H9 (cell line): ENCODE measurements around the gene NRXN2. TPM values are rescaled to one million over a fixed set of nuclear protein-coding genes. Genes with fewer than 3 reads are reported as not detected.

Experiments
- DNase-seq: peaks from one replicate; pipeline ENCODE4 v3.0.0-alpha.2; 2017
- H2AFZ ChIP-seq: one replicate; pipeline ENCODE4 v1.6.1; 2013; ENCODE audit warnings: mild to moderate bottlenecking, low read length, control low read depth, moderate library complexity
- H2AK5ac ChIP-seq: 2 replicates; pipeline ENCODE4 v1.6.1; 2013; ENCODE audit warnings: low read length, control low read depth, mixed read lengths; ENCODE audit not compliant: insufficient read length
- H2BK120ac ChIP-seq: one replicate; pipeline ENCODE4 v1.6.1; 2013; ENCODE audit warnings: low read depth, mild to moderate bottlenecking, low read length, control low read depth, inconsistent platforms; ENCODE audit not compliant: poor library complexity, severe bottlenecking
- H2BK12ac ChIP-seq: 2 replicates; pipeline ENCODE4 v1.6.1; 2013; ENCODE audit warnings: low read length, control low read depth, mixed read lengths, low read depth; ENCODE audit not compliant: insufficient read length
- H2BK15ac ChIP-seq: 2 replicates; pipeline ENCODE4 v1.6.1; 2013; ENCODE audit warnings: low read depth, low read length, control low read depth
- H2BK20ac ChIP-seq: one replicate; pipeline ENCODE4 v1.6.1; 2013; ENCODE audit warnings: low read depth, mild to moderate bottlenecking, low read length, control low read depth, inconsistent platforms; ENCODE audit not compliant: poor library complexity, severe bottlenecking
- H2BK5ac ChIP-seq: 2 replicates; pipeline ENCODE4 v1.6.1; 2013; ENCODE audit warnings: low read length, control low read depth, mixed read lengths; ENCODE audit not compliant: insufficient read length
- H3K14ac ChIP-seq: 2 replicates; pipeline ENCODE4 v1.6.1; 2013; ENCODE audit warnings: low read length, control low read depth; ENCODE audit not compliant: insufficient read depth
- H3K18ac ChIP-seq: 2 replicates; pipeline ENCODE4 v1.6.1; 2013; ENCODE audit warnings: low read depth, mild to moderate bottlenecking, mixed read lengths, low read length, control low read depth; ENCODE audit not compliant: insufficient read length
- H3K23ac ChIP-seq: 2 replicates; pipeline ENCODE4 v1.6.1; 2013; ENCODE audit warnings: low read length, control low read depth, mixed read lengths, low read depth; ENCODE audit not compliant: insufficient read length
- H3K23me2 ChIP-seq: 2 replicates; pipeline ENCODE4 v1.6.1; 2013; ENCODE audit warnings: low read depth, mild to moderate bottlenecking, mixed read lengths, low read length, control low read depth; ENCODE audit not compliant: insufficient read length, poor library complexity, severe bottlenecking
- H3K27ac ChIP-seq: 2 replicates; pipeline ENCODE4 v1.5.1; 2013; ENCODE audit warnings: low read length, control low read depth, mixed read lengths, low read depth; ENCODE audit not compliant: insufficient read length
- H3K27me3 ChIP-seq: 2 replicates; pipeline ENCODE4 v1.6.1; 2013; ENCODE audit warnings: low read length, control low read depth, inconsistent platforms; ENCODE audit not compliant: insufficient read depth
- H3K4ac ChIP-seq: 2 replicates; pipeline ENCODE4 v1.6.1; 2013; ENCODE audit warnings: low read depth, mild to moderate bottlenecking, control low read depth, inconsistent platforms, low read length, moderate library complexity
- H3K4me1 ChIP-seq: 2 replicates; pipeline ENCODE4 v1.6.1; 2013; ENCODE audit warnings: low read length, control low read depth, inconsistent platforms; ENCODE audit not compliant: insufficient read depth
- H3K4me2 ChIP-seq: 2 replicates; pipeline ENCODE4 v1.6.1; 2013; ENCODE audit warnings: low read length, control low read depth, mixed read lengths; ENCODE audit not compliant: insufficient read length, insufficient read depth
- H3K56ac ChIP-seq: 2 replicates; pipeline ENCODE4 v1.6.1; 2013; ENCODE audit warnings: low read depth, mild to moderate bottlenecking, mixed read lengths, low read length, control low read depth; ENCODE audit not compliant: insufficient read length
- H3K79me1 ChIP-seq: 2 replicates; pipeline ENCODE4 v1.6.1; 2013; ENCODE audit warnings: low read depth, mild to moderate bottlenecking, moderate library complexity, low read length, control low read depth, inconsistent platforms; ENCODE audit not compliant: insufficient read depth, poor library complexity, severe bottlenecking
- H3K79me2 ChIP-seq: 2 replicates; pipeline ENCODE4 v1.6.1; 2013; ENCODE audit warnings: low read length, control low read depth, inconsistent platforms; ENCODE audit not compliant: insufficient read depth
- H3K9ac ChIP-seq: 2 replicates; pipeline ENCODE4 v1.6.1; 2013; ENCODE audit warnings: low read length, control low read depth, mixed read lengths; ENCODE audit not compliant: insufficient read length; ENCODE audit errors: extremely low read depth
- H3K9me3 ChIP-seq: one replicate; pipeline ENCODE4 v1.6.1; 2013; ENCODE audit warnings: low read depth, low read length, inconsistent platforms; ENCODE audit not compliant: control insufficient read depth
- H3T11ph ChIP-seq: one replicate; pipeline ENCODE4 v1.6.1; 2013; ENCODE audit warnings: mild to moderate bottlenecking, low read length, control low read depth, inconsistent platforms
- H4K20me1 ChIP-seq: one replicate; pipeline ENCODE4 v1.6.1; 2013; ENCODE audit not compliant: control insufficient read depth, insufficient read length, insufficient read depth
- H4K5ac ChIP-seq: 2 replicates; pipeline ENCODE4 v1.6.1; 2013; ENCODE audit warnings: low read depth, mild to moderate bottlenecking, mixed read lengths, low read length, control low read depth; ENCODE audit not compliant: insufficient read length
- H4K8ac ChIP-seq: replicated peaks from 2 replicates; pipeline ENCODE4 v1.6.1; 2013; ENCODE audit warnings: low read length, control low read depth, mixed read lengths, low read depth; ENCODE audit not compliant: insufficient read length
- H4K91ac ChIP-seq: 2 replicates; pipeline ENCODE4 v1.6.1; 2013; ENCODE audit warnings: low read depth, mild to moderate bottlenecking, moderate library complexity, mixed read lengths, low read length, control low read depth; ENCODE audit not compliant: insufficient read length
- H3K27ac Mint-ChIP-seq, 3 experiments: 2 replicates in 2 of 3; 3 replicates in 1 of 3; pipeline ENCODE4 v1.8.0; 2020 to 2021; ENCODE audit warnings: mixed read lengths in 3 of 3, mild to moderate bottlenecking in 1 of 3, moderate library complexity in 1 of 3
- H3K27me3 Mint-ChIP-seq: 2 replicates; pipeline ENCODE4 v1.8.0; 2021; ENCODE audit warnings: low read depth, mild to moderate bottlenecking, moderate library complexity, mixed read lengths
- H3K36me3 Mint-ChIP-seq, 3 experiments: 2 replicates in 2 of 3; 3 replicates in 1 of 3; pipeline ENCODE4 v1.8.0; 2020 to 2021; ENCODE audit warnings: low read depth in 3 of 3, mixed read lengths in 3 of 3; ENCODE audit not compliant: insufficient read depth in 1 of 3
- H3K4me1 Mint-ChIP-seq, 2 experiments: 2 replicates each; pipeline ENCODE4 v1.8.0; 2020; ENCODE audit warnings: mixed read lengths in 2 of 2
- H3K4me3 Mint-ChIP-seq, 2 experiments: 2 replicates in 1 of 2; 3 replicates in 1 of 2; pipeline ENCODE4 v1.8.0; 2020 to 2021; ENCODE audit warnings: mild to moderate bottlenecking in 2 of 2, mixed read lengths in 2 of 2, moderate library complexity in 1 of 2
- H3K9me3 Mint-ChIP-seq, 2 experiments: 2 replicates in 1 of 2; 3 replicates in 1 of 2; pipeline ENCODE4 v1.8.0; 2020; ENCODE audit warnings: mild to moderate bottlenecking in 2 of 2, mixed read lengths in 2 of 2, moderate library complexity in 1 of 2
- CTCF ChIP-seq: fragments of 200-600 bp; sonication (generic); conservative IDR thresholded peaks from 3 replicates; pipeline ENCODE4 v1.8.0; 2021; ENCODE audit warnings: antibody characterized with exemption, mild to moderate bottlenecking
- WGBS: extraction: QIAGEN DNeasy Blood & Tissue Kit; methylation state at CpG from one replicate; pipeline ENCODE4 v1.1.7; 2013; ENCODE audit warnings: missing lambda C conversion rate, low lambda C conversion rate, mixed read lengths; ENCODE audit not compliant: insufficient read length; ENCODE audit errors: extremely low coverage; 5-methylcytosine and 5-hydroxymethylcytosine counted together
- total RNA-seq: library from RNA; stranded (reverse); gene quantifications from 2 replicates; pipeline ENCODE4 v1.2.1, GENCODE V29; 2021

The NRXN2 gene
- total RNA-seq, 1 experiment from 2014 or later = 3.9 TPM

GRCh38 chr11:64629103-64629502, 93.9 kb downstream of the NRXN2 start:
- WGBS = no CpG with 5 or more reads among the region's 6 CpGs
- H3K9ac ChIP-seq = no peak overlapping the region
- no peak overlapping the region for H2BK5ac ChIP-seq
- DNase-seq = no peak
- H3K23me2 ChIP-seq = no peaks in the 10 kb centered on the region
- no peak overlapping the region for H2AFZ ChIP-seq
- H2BK20ac ChIP-seq = no peak overlapping the region
- no peak overlapping the region for H3K4me2 ChIP-seq
- Mint-ChIP-seq H3K4me3 (no peak overlapping the region), H3K9me3 (peaks cover 0 to 3% of the 10 kb centered on the region in 2 experiments; a peak in 1 of 5 replicates), H3K4me1 (peaks cover 17 to 34% of the 10 kb centered on the region in 2 experiments), H3K36me3 (peaks cover 0 to 4% (median 0%) of the 10 kb centered on the region in 3 experiments; a peak in 1 of 7 replicates), H3K27me3 (peaks cover 44% of the 10 kb centered on the region), H3K27ac (peak overlapping the region in 1 of 3 experiments; percentile 37; a peak in 1 of 7 replicates)
- H3K27ac ChIP-seq = no peak overlapping the region
- no peak overlapping the region for H4K5ac ChIP-seq
- H2BK15ac ChIP-seq = no peak overlapping the region
- H3K4ac ChIP-seq = no peak overlapping the region
- peaks cover 5% of the 10 kb centered on the region; the same call in 1 of the 2 replicates for H3K27me3 ChIP-seq
- no peaks in the 10 kb centered on the region for H4K20me1 ChIP-seq
- no peaks in the 10 kb centered on the region; the same call in 1 of the 2 replicates for H3K4me1 ChIP-seq
- no peak overlapping the region for H2AK5ac ChIP-seq
- no peak overlapping the region for H3K23ac ChIP-seq
- H3K18ac ChIP-seq = no peak overlapping the region
- H2BK12ac ChIP-seq = no peak overlapping the region
- no peak overlapping the region for H3K14ac ChIP-seq
- no peaks in the 10 kb centered on the region for H3K79me1 ChIP-seq
- no peak overlapping the region for H3K56ac ChIP-seq
- H3K9me3 ChIP-seq = no peaks in the 10 kb centered on the region
- no peak overlapping the region for H4K91ac ChIP-seq
- TF ChIP-seq CTCF = no peak
- no peak overlapping the region for H3T11ph ChIP-seq
- H2BK120ac ChIP-seq = no peak overlapping the region
- H3K79me2 ChIP-seq = no peaks in the 10 kb centered on the region
- no peak overlapping the region for H4K8ac ChIP-seq
